DMS114 treated with DMSO at 0.1 percent for 48 hours (cell line): ENCODE measurements around the gene LPIN1.
"Not testable (repeated sequence)": the region's sequence is repeated elsewhere in the genome, so short reads cannot be mapped to it uniquely, and the experiment has no call there.

Source experiments
- DNase-seq: peaks from one replicate; lab custom pipeline; 2025; ENCODE audit not compliant: unreplicated experiment; lab: John Stamatoyannopoulos, UW

The LPIN1 gene

GRCh38 chr2:11809586-11810236 is 63.3 kb downstream of the LPIN1 start:
- no peak for DNase-seq

GRCh38 chr2:11810237-11810977 is 64.0 kb downstream of the LPIN1 start:
- DNase-seq: no peak

- no peak for DNase-seq
Measured at GRCh38 chr2:11811036-11811654, 64.7 kb downstream of the LPIN1 start.

- no peak for DNase-seq
Measured at GRCh38 chr2:11812466-11813248, 66.2 kb downstream of the LPIN1 start.

GRCh38 chr2:11813345-11813744 is 66.9 kb downstream of the LPIN1 start:
- DNase-seq: not testable (repeated sequence)

GRCh38 chr2:11813951-11814350 is 67.5 kb downstream of the LPIN1 start:
- DNase-seq: no peak

GRCh38 chr2:11814979-11815510 is 68.6 kb downstream of the LPIN1 start:
- DNase-seq: no peak

GRCh38 chr2:11816935-11817334 is 70.5 kb downstream of the LPIN1 start:
- DNase-seq: not testable (repeated sequence)

GRCh38 chr2:11819235-11819729 is 72.8 kb downstream of the LPIN1 start:
- DNase-seq: no peak

GRCh38 chr2:11820650-11821049 is 74.2 kb downstream of the LPIN1 start:
- no peak for DNase-seq

GRCh38 chr2:11821705-11822104 is 75.3 kb downstream of the LPIN1 start:
- no peak for DNase-seq

- DNase-seq: not testable (repeated sequence)
Measured at GRCh38 chr2:11822359-11822745, 75.9 kb downstream of the LPIN1 start.

- no peak for DNase-seq
Measured at GRCh38 chr2:11822746-11823451, 76.5 kb downstream of the LPIN1 start.

- no peak for DNase-seq
Measured at GRCh38 chr2:11824901-11825828, 78.7 kb downstream of the LPIN1 start.

GRCh38 chr2:11827547-11827946 is 81.1 kb downstream of the LPIN1 start:
- DNase-seq: no peak

GRCh38 chr2:11828933-11829323 is 82.5 kb downstream of the LPIN1 start:
- no peak for DNase-seq

GRCh38 chr2:11829324-11829946 is 83.0 kb downstream of the LPIN1 start:
- DNase-seq: no peak

GRCh38 chr2:11829947-11830707 is 83.7 kb downstream of the LPIN1 start:
- no peak for DNase-seq
